GM12878 (cell line): Measurements from ENCODE around the gene UVRAG. TPM values are rescaled to one million over a fixed set of nuclear protein-coding genes. Genes with fewer than 3 reads are reported as not detected.

Experiments used
- ATAC-seq: fragments of 200-7000 bp; cut with Tn5 transposase; 3 replicates; pipeline ENCODE4 v1.9.1; 2020; ENCODE audit warnings: mild to moderate bottlenecking, moderate library complexity
- BruUV-seq: library from RNA; stranded (reverse); fragments of 400-500 nt; replicated peaks from 2 replicates; lab custom pipeline; 2021; lab: Mats Ljungman, UMichigan
- CTCF ChIA-PET: fragments of 300-600 bp; sonication (Branson Sonifier 250); formaldehyde crosslinking; extraction: SDS; loops from one replicate; lab custom pipeline; 2021; ENCODE audit warnings: inconsistent platforms; lab: Yijun Ruan, JAX
- POLR2A ChIA-PET: fragments of 350-600 bp; formaldehyde crosslinking; extraction: SDS; loops from one replicate; lab custom pipeline; 2021; ENCODE audit warnings: inconsistent platforms; lab: Charles Lee
- RAD21 ChIA-PET: fragments of 300-600 bp; sonication (Branson Sonifier 250); formaldehyde crosslinking; loops from one replicate; lab custom pipeline; 2023; ENCODE audit warnings: antibody characterized with exemption; ENCODE audit not compliant: unreplicated experiment; lab: Charles Lee
- SMC1A ChIA-PET: fragments of 300-600 bp; sonication (Branson Sonifier 250); formaldehyde crosslinking; loops from one replicate; lab custom pipeline; 2023; ENCODE audit not compliant: unreplicated experiment, uncharacterized antibody; lab: Charles Lee
- DNase-seq: peaks from one replicate; pipeline ENCODE4 v3.0.0-alpha.2; 2011; ENCODE audit warnings: low read depth, low spot score
- FAIRE-seq: peaks from 3 replicates; lab custom pipeline; 2011; peaks lifted over from hg19 to GRCh38; lab: Jason Lieb, UNC
- H2AFZ ChIP-seq: 2 replicates; pipeline ENCODE4 v1.6.0; 2011; ENCODE audit warnings: low read depth, low read length, control low read depth; ENCODE audit not compliant: control insufficient read depth
- H3K27ac ChIP-seq: 2 replicates; pipeline ENCODE4 v1.5.1; 2011; ENCODE audit warnings: control low read depth; ENCODE audit not compliant: control insufficient read depth, insufficient read depth
- H3K27me3 ChIP-seq, 2 experiments: replicated peaks in 1 of 2; 2 replicates each; pipeline versions ENCODE4 v1.6.0 to v1.6.1; 2011; ENCODE audit warnings: low read length in 1 of 2; ENCODE audit not compliant: control insufficient read depth in 2 of 2, insufficient read depth in 2 of 2
- H3K36me3 ChIP-seq, 2 experiments: 2 replicates each; pipeline ENCODE4 v1.5.1; 2011; ENCODE audit warnings: low read length in 1 of 2; ENCODE audit not compliant: control insufficient read depth in 2 of 2, insufficient read depth in 2 of 2
- H3K4me1 ChIP-seq: 2 replicates; pipeline ENCODE4 v1.6.1; 2011; ENCODE audit warnings: mild to moderate bottlenecking, low read length, moderate library complexity, mixed read lengths; ENCODE audit not compliant: control insufficient read depth, insufficient read depth
- H3K4me2 ChIP-seq: 2 replicates; pipeline ENCODE4 v1.6.0; 2011; ENCODE audit warnings: control low read depth; ENCODE audit not compliant: control insufficient read depth, insufficient read depth
- H3K4me3 ChIP-seq: fragments of 200-600 bp; sonication (generic); 2 replicates; pipeline ENCODE4 v1.5.1; 2016
- H3K79me2 ChIP-seq: 2 replicates; pipeline ENCODE4 v1.6.0; 2011; ENCODE audit warnings: low read length; ENCODE audit not compliant: control insufficient read depth, insufficient read depth
- H3K9ac ChIP-seq: 2 replicates; pipeline ENCODE4 v1.8.0; 2011; ENCODE audit warnings: low read length, control low read depth, mixed read lengths; ENCODE audit not compliant: control insufficient read depth, insufficient read depth
- H3K9me3 ChIP-seq: replicated peaks from 3 replicates; pipeline ENCODE4 v1.5.1; 2011; ENCODE audit warnings: mild to moderate bottlenecking, low read length; ENCODE audit not compliant: control insufficient read depth, insufficient read depth
- H4K20me1 ChIP-seq: 2 replicates; pipeline ENCODE4 v1.6.0; 2011; ENCODE audit not compliant: control insufficient read depth, insufficient read depth
- CBX3 ChIP-seq: fragments of 200-600 bp; sonication (generic); IDR thresholded peaks from 2 replicates; pipeline ENCODE4 v1.6.1; 2016; ENCODE audit warnings: low read depth, borderline replicate concordance
- DPF2 ChIP-seq: fragments of 450-650 bp; IDR thresholded peaks from 2 replicates; pipeline ENCODE4 v1.6.1; 2017; ENCODE audit warnings: mild to moderate bottlenecking
- EED ChIP-seq: sonication (generic); IDR thresholded peaks from 2 replicates; pipeline ENCODE4 v1.6.1; 2016; ENCODE audit warnings: antibody characterized with exemption, low read depth
- EGR1 ChIP-seq, 2 experiments: IDR thresholded peaks; 1 replicate in 1 of 2; 2 replicates in 1 of 2; pipeline ENCODE4 v1.6.1; 2011 to 2012; ENCODE audit warnings: low read depth in 2 of 2, low read length in 2 of 2, borderline replicate concordance in 1 of 2, mild to moderate bottlenecking in 1 of 2, moderate library complexity in 1 of 2
- MEF2A ChIP-seq: IDR thresholded peaks from 2 replicates; pipeline ENCODE4 v1.6.1; 2011; ENCODE audit warnings: low read depth, mild to moderate bottlenecking, low read length, moderate library complexity; ENCODE audit not compliant: insufficient read depth
- MTA3 ChIP-seq: IDR thresholded peaks from 2 replicates; pipeline ENCODE4 v1.6.1; 2012; ENCODE audit warnings: low read length, inconsistent platforms, borderline replicate concordance
- MYC ChIP-seq: IDR thresholded peaks from 2 replicates; pipeline ENCODE4 v1.6.1; 2011; ENCODE audit warnings: mild to moderate bottlenecking, low read length, moderate library complexity, inconsistent platforms; ENCODE audit not compliant: insufficient read depth, insufficient replicate concordance, insufficient read length, severe bottlenecking
- SIN3A ChIP-seq: IDR thresholded peaks from 2 replicates; pipeline ENCODE4 v1.6.1; 2012; ENCODE audit warnings: low read depth, low read length, improper control_type of control experiment
- TARDBP ChIP-seq: IDR thresholded peaks from 2 replicates; pipeline ENCODE4 v1.6.1; 2016; ENCODE audit warnings: borderline replicate concordance
- TBL1XR1 ChIP-seq: IDR thresholded peaks from 2 replicates; pipeline ENCODE4 v1.6.1; 2012; ENCODE audit warnings: low read depth, low read length, improper control_type of control experiment
- ZNF384 ChIP-seq: IDR thresholded peaks from 2 replicates; pipeline ENCODE4 v1.6.1; 2012; ENCODE audit warnings: low read depth, mild to moderate bottlenecking, low read length, improper control_type of control experiment, borderline replicate concordance
- WGBS: methylation state at CpG from one replicate; pipeline ENCODE4 v1.1.6; 2016; ENCODE audit warnings: low lambda C conversion rate; ENCODE audit not compliant: insufficient replicate concordance, insufficient coverage; ENCODE audit errors: missing lambda C conversion rate; 5-methylcytosine and 5-hydroxymethylcytosine counted together
- in situ Hi-C: fragments of 300-500 bp; cut with MboI; formaldehyde crosslinking; loops from 9 replicates; pipeline ENCODE4 v1.14.3; 2018; ENCODE audit warnings: mixed read lengths
- intact Hi-C: fragments of 100-400 bp; cut with micrococcal nuclease; formaldehyde crosslinking; loops from one replicate; pipeline ENCODE4 v1.14.2; 2022; ENCODE audit not compliant: unreplicated experiment
- polyA plus RNA-seq, 11 experiments: library from polyadenylated mRNA; depleted of rRNA in 4 of 11; unstranded in 6 of 11; stranded (reverse) in 5 of 11; fragments of >200 nt; fragmentation: Nextera tagmentation in 4 of 11; fragmentation: Illumina TruSeq in 1 of 11; extraction: Ambion mirVana in 4 of 11; extraction: Trizol in 1 of 11; gene quantifications; 1 replicate in 1 of 11; 2 replicates in 10 of 11; pipeline versions ENCODE4 v1.2.1 to v1.2.3, GENCODE V29; 2011 to 2016; ENCODE audit warnings: inconsistent platforms in 2 of 11, missing spikeins in 2 of 11, low read depth in 1 of 11
- total RNA-seq, 4 experiments: library from RNA; depleted of rRNA in 3 of 4; stranded (reverse); fragments of >200 nt in 3 of 4; fragmentation: Illumina TruSeq in 1 of 4; extraction: Trizol in 1 of 4; gene quantifications; 2 replicates each; pipeline versions ENCODE4 v1.2.1 to v1.2.3, GENCODE V29; 2013 to 2021
- TF ChIP-seq, protein P1 (sequence below), 3 experiments: IDR thresholded peaks in 2 of 3; conservative IDR thresholded peaks in 1 of 3; 2 replicates each; pipeline ENCODE4 v1.5.1; 2011; ENCODE audit warnings: low read depth in 3 of 3, low read length in 3 of 3, mild to moderate bottlenecking in 3 of 3, control low read depth in 2 of 3, moderate library complexity in 2 of 3, inconsistent platforms in 1 of 3, mixed read lengths in 1 of 3; ENCODE audit not compliant: control insufficient read depth in 2 of 3, insufficient read depth in 1 of 3; ENCODE audit errors: extremely low read depth in 1 of 3
- TF ChIP-seq, protein P2 (sequence below): IDR thresholded peaks from 2 replicates; pipeline ENCODE4 v1.6.1; 2012; ENCODE audit warnings: low read depth, low read length, improper control_type of control experiment
- TF ChIP-seq, protein P3 (sequence below): fragments of 450-650 bp; formaldehyde crosslinking; IDR thresholded peaks from 2 replicates; pipeline ENCODE4 v1.4.0; 2020; ENCODE audit warnings: mild to moderate bottlenecking, moderate library complexity

UVRAG gene
- total and polyA plus RNA-seq, 10 of the 15 experiments (the other 5 are each of a cell fraction or from before 2014, with no cell fraction given) = 7.0 to 43.4 (median 37.0) TPM

- TF ChIP-seq, protein P1, sequence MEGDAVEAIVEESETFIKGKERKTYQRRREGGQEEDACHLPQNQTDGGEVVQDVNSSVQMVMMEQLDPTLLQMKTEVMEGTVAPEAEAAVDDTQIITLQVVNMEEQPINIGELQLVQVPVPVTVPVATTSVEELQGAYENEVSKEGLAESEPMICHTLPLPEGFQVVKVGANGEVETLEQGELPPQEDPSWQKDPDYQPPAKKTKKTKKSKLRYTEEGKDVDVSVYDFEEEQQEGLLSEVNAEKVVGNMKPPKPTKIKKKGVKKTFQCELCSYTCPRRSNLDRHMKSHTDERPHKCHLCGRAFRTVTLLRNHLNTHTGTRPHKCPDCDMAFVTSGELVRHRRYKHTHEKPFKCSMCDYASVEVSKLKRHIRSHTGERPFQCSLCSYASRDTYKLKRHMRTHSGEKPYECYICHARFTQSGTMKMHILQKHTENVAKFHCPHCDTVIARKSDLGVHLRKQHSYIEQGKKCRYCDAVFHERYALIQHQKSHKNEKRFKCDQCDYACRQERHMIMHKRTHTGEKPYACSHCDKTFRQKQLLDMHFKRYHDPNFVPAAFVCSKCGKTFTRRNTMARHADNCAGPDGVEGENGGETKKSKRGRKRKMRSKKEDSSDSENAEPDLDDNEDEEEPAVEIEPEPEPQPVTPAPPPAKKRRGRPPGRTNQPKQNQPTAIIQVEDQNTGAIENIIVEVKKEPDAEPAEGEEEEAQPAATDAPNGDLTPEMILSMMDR (IDR thresholded peaks at IDR 0.05 in 2 of 3, conservative IDR thresholded peaks at IDR 0.05 in 1 of 3; ENCODE audit: control insufficient read depth in 2 of 3, extremely low read depth in 1 of 3, insufficient read depth in 1 of 3, low read depth in 3 of 3, low read length in 3 of 3) = no peak
- TF ChIP-seq, protein P2, sequence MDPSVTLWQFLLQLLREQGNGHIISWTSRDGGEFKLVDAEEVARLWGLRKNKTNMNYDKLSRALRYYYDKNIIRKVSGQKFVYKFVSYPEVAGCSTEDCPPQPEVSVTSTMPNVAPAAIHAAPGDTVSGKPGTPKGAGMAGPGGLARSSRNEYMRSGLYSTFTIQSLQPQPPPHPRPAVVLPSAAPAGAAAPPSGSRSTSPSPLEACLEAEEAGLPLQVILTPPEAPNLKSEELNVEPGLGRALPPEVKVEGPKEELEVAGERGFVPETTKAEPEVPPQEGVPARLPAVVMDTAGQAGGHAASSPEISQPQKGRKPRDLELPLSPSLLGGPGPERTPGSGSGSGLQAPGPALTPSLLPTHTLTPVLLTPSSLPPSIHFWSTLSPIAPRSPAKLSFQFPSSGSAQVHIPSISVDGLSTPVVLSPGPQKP = no peak
These were observed 342.9 kb downstream of the UVRAG start (continued) for GRCh38 chr11:76157891-76158290.

GRCh38 chr11:76158394-76159302, 343.6 kb downstream of the UVRAG start:
- Histone ChIP-seq H3K9me3 (no peaks in the 10 kb centered on the region), H3K4me3 (no peak overlapping the region), H3K79me2 (no peaks in the 10 kb centered on the region), H3K4me1 (peaks cover 1% of the 10 kb centered on the region), H3K9ac (no peak overlapping the region), H3K36me3 (no peaks in the 10 kb centered on the region), H3K4me2 (no peak overlapping the region), H3K27me3 (no peaks in the 10 kb centered on the region; a peak in 1 of 4 replicates), H3K27ac (no peak overlapping the region), H4K20me1 (no peaks in the 10 kb centered on the region), H2AFZ (no peak overlapping the region)
- in situ Hi-C loops = no loop called here
- no TSS peak for BruUV-seq
- no peak for FAIRE-seq
- ChIA-PET SMC1A (interaction anchor here (1.5 kb wide), 1 partner anchor 49 kb away, joined by 4 read pairs; no protein-coding TSS in a partner anchor), POLR2A (no interaction called here), RAD21 (no interaction called here), CTCF (interaction anchor here (0.8 to 1.1 kb wide), 2 partner anchors 49 to 285 kb away, joined by 3 to 4 read pairs; no protein-coding TSS in a partner anchor)
- intact Hi-C loops = no loop called here
- DNase-seq = no peak
- ATAC-seq = no peak
- 62% methylated on average over 24 of the region's 24 CpGs for WGBS
- TF ChIP-seq MYC = no peak
- TF ChIP-seq EGR1 (IDR thresholded peaks at IDR 0.05; ENCODE audit: borderline replicate concordance in 1 of 2, low read depth in 2 of 2, low read length in 2 of 2) = no peak
- TF ChIP-seq ZNF384 = no peak
- TF ChIP-seq MTA3 = no peak
- no peak for TF ChIP-seq TARDBP
- no peak for TF ChIP-seq SIN3A
- TF ChIP-seq, protein P3, sequence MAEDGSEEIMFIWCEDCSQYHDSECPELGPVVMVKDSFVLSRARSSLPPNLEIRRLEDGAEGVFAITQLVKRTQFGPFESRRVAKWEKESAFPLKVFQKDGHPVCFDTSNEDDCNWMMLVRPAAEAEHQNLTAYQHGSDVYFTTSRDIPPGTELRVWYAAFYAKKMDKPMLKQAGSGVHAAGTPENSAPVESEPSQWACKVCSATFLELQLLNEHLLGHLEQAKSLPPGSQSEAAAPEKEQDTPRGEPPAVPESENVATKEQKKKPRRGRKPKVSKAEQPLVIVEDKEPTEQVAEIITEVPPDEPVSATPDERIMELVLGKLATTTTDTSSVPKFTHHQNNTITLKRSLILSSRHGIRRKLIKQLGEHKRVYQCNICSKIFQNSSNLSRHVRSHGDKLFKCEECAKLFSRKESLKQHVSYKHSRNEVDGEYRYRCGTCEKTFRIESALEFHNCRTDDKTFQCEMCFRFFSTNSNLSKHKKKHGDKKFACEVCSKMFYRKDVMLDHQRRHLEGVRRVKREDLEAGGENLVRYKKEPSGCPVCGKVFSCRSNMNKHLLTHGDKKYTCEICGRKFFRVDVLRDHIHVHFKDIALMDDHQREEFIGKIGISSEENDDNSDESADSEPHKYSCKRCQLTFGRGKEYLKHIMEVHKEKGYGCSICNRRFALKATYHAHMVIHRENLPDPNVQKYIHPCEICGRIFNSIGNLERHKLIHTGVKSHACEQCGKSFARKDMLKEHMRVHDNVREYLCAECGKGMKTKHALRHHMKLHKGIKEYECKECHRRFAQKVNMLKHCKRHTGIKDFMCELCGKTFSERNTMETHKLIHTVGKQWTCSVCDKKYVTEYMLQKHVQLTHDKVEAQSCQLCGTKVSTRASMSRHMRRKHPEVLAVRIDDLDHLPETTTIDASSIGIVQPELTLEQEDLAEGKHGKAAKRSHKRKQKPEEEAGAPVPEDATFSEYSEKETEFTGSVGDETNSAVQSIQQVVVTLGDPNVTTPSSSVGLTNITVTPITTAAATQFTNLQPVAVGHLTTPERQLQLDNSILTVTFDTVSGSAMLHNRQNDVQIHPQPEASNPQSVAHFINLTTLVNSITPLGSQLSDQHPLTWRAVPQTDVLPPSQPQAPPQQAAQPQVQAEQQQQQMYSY (CRISPR knock-in tag) = no peak
- TF ChIP-seq DPF2 = no peak
- TF ChIP-seq TBL1XR1 = no peak
- TF ChIP-seq CBX3 = no peak
- TF ChIP-seq EED = no peak
- TF ChIP-seq MEF2A = no peak
